COLO668 (cell line): ENCODE results near the gene SLC4A9.
"Not testable (repeated sequence)": the region's sequence is repeated elsewhere in the genome, so short reads cannot be mapped to it uniquely, and the experiment has no call there.

Source experiments
- DNase-seq: peaks from one replicate; lab custom pipeline; 2025; ENCODE audit not compliant: unreplicated experiment; lab: John Stamatoyannopoulos, UW

SLC4A9 gene

GRCh38 chr5:140399979-140400729 is 40.2 kb downstream of the SLC4A9 start:
- no peak for DNase-seq

GRCh38 chr5:140400730-140401361 is 40.9 kb downstream of the SLC4A9 start:
- peak; percentile 84 for DNase-seq

- DNase-seq: peak; percentile 96
These were observed 41.6 kb downstream of the SLC4A9 start, which contains the start of gene ANKHD1 for GRCh38 chr5:140401362-140402257. Gene ANKHD1 (plus strand): TSS chr5:140401833. CDS start chr5:140401968, 135 bp downstream.

GRCh38 chr5:140402258-140403074 is 42.5 kb downstream of the SLC4A9 start:
- DNase-seq: peak; percentile 28

- no peak for DNase-seq
These were observed 43.6 kb downstream of the SLC4A9 start for GRCh38 chr5:140403613-140404012.

- DNase-seq: peak; percentile 0
These were observed 48.8 kb downstream of the SLC4A9 start for GRCh38 chr5:140408750-140409241.

GRCh38 chr5:140413230-140413629 is 53.2 kb downstream of the SLC4A9 start:
- DNase-seq: no peak

- no peak for DNase-seq
These were observed 57.2 kb downstream of the SLC4A9 start for GRCh38 chr5:140417235-140417634.

GRCh38 chr5:140418862-140419520 is 59.0 kb downstream of the SLC4A9 start:
- no peak for DNase-seq

- no peak for DNase-seq
These were observed 60.2 kb downstream of the SLC4A9 start for GRCh38 chr5:140420226-140420570.

GRCh38 chr5:140420665-140421361 is 60.8 kb downstream of the SLC4A9 start:
- DNase-seq: no peak

- DNase-seq: not testable (repeated sequence)
These were observed 61.4 kb downstream of the SLC4A9 start for GRCh38 chr5:140421375-140421774.

- DNase-seq: no peak
These were observed 63.6 kb downstream of the SLC4A9 start for GRCh38 chr5:140423609-140424008.

- DNase-seq: no peak
These were observed 64.1 kb downstream of the SLC4A9 start for GRCh38 chr5:140424135-140424534.
